H9 (cell line): ENCODE results near the gene VANGL2. TPM values are rescaled to one million over a fixed set of nuclear protein-coding genes. Genes with fewer than 3 reads are reported as not detected.
A peak's percentile ranks its signal among the peaks of the same experiment; 100 is the strongest.

Experiments
- DNase-seq: peaks from one replicate; pipeline ENCODE4 v3.0.0-alpha.2; 2017
- H2AFZ ChIP-seq: one replicate; pipeline ENCODE4 v1.6.1; 2013; ENCODE audit warnings: mild to moderate bottlenecking, low read length, control low read depth, moderate library complexity
- H2AK5ac ChIP-seq: 2 replicates; pipeline ENCODE4 v1.6.1; 2013; ENCODE audit warnings: low read length, control low read depth, mixed read lengths; ENCODE audit not compliant: insufficient read length
- H2BK120ac ChIP-seq: one replicate; pipeline ENCODE4 v1.6.1; 2013; ENCODE audit warnings: low read depth, mild to moderate bottlenecking, low read length, control low read depth, inconsistent platforms; ENCODE audit not compliant: poor library complexity, severe bottlenecking
- H2BK12ac ChIP-seq: 2 replicates; pipeline ENCODE4 v1.6.1; 2013; ENCODE audit warnings: low read length, control low read depth, mixed read lengths, low read depth; ENCODE audit not compliant: insufficient read length
- H2BK15ac ChIP-seq: 2 replicates; pipeline ENCODE4 v1.6.1; 2013; ENCODE audit warnings: low read depth, low read length, control low read depth
- H2BK20ac ChIP-seq: one replicate; pipeline ENCODE4 v1.6.1; 2013; ENCODE audit warnings: low read depth, mild to moderate bottlenecking, low read length, control low read depth, inconsistent platforms; ENCODE audit not compliant: poor library complexity, severe bottlenecking
- H2BK5ac ChIP-seq: 2 replicates; pipeline ENCODE4 v1.6.1; 2013; ENCODE audit warnings: low read length, control low read depth, mixed read lengths; ENCODE audit not compliant: insufficient read length
- H3K14ac ChIP-seq: 2 replicates; pipeline ENCODE4 v1.6.1; 2013; ENCODE audit warnings: low read length, control low read depth; ENCODE audit not compliant: insufficient read depth
- H3K18ac ChIP-seq: 2 replicates; pipeline ENCODE4 v1.6.1; 2013; ENCODE audit warnings: low read depth, mild to moderate bottlenecking, mixed read lengths, low read length, control low read depth; ENCODE audit not compliant: insufficient read length
- H3K23ac ChIP-seq: 2 replicates; pipeline ENCODE4 v1.6.1; 2013; ENCODE audit warnings: low read length, control low read depth, mixed read lengths, low read depth; ENCODE audit not compliant: insufficient read length
- H3K23me2 ChIP-seq: 2 replicates; pipeline ENCODE4 v1.6.1; 2013; ENCODE audit warnings: low read depth, mild to moderate bottlenecking, mixed read lengths, low read length, control low read depth; ENCODE audit not compliant: insufficient read length, poor library complexity, severe bottlenecking
- H3K27ac ChIP-seq: 2 replicates; pipeline ENCODE4 v1.5.1; 2013; ENCODE audit warnings: low read length, control low read depth, mixed read lengths, low read depth; ENCODE audit not compliant: insufficient read length
- H3K27me3 ChIP-seq: 2 replicates; pipeline ENCODE4 v1.6.1; 2013; ENCODE audit warnings: low read length, control low read depth, inconsistent platforms; ENCODE audit not compliant: insufficient read depth
- H3K4ac ChIP-seq: 2 replicates; pipeline ENCODE4 v1.6.1; 2013; ENCODE audit warnings: low read depth, mild to moderate bottlenecking, control low read depth, inconsistent platforms, low read length, moderate library complexity
- H3K4me1 ChIP-seq: 2 replicates; pipeline ENCODE4 v1.6.1; 2013; ENCODE audit warnings: low read length, control low read depth, inconsistent platforms; ENCODE audit not compliant: insufficient read depth
- H3K4me2 ChIP-seq: 2 replicates; pipeline ENCODE4 v1.6.1; 2013; ENCODE audit warnings: low read length, control low read depth, mixed read lengths; ENCODE audit not compliant: insufficient read length, insufficient read depth
- H3K56ac ChIP-seq: 2 replicates; pipeline ENCODE4 v1.6.1; 2013; ENCODE audit warnings: low read depth, mild to moderate bottlenecking, mixed read lengths, low read length, control low read depth; ENCODE audit not compliant: insufficient read length
- H3K79me1 ChIP-seq: 2 replicates; pipeline ENCODE4 v1.6.1; 2013; ENCODE audit warnings: low read depth, mild to moderate bottlenecking, moderate library complexity, low read length, control low read depth, inconsistent platforms; ENCODE audit not compliant: insufficient read depth, poor library complexity, severe bottlenecking
- H3K79me2 ChIP-seq: 2 replicates; pipeline ENCODE4 v1.6.1; 2013; ENCODE audit warnings: low read length, control low read depth, inconsistent platforms; ENCODE audit not compliant: insufficient read depth
- H3K9ac ChIP-seq: 2 replicates; pipeline ENCODE4 v1.6.1; 2013; ENCODE audit warnings: low read length, control low read depth, mixed read lengths; ENCODE audit not compliant: insufficient read length; ENCODE audit errors: extremely low read depth
- H3K9me3 ChIP-seq: one replicate; pipeline ENCODE4 v1.6.1; 2013; ENCODE audit warnings: low read depth, low read length, inconsistent platforms; ENCODE audit not compliant: control insufficient read depth
- H3T11ph ChIP-seq: one replicate; pipeline ENCODE4 v1.6.1; 2013; ENCODE audit warnings: mild to moderate bottlenecking, low read length, control low read depth, inconsistent platforms
- H4K20me1 ChIP-seq: one replicate; pipeline ENCODE4 v1.6.1; 2013; ENCODE audit not compliant: control insufficient read depth, insufficient read length, insufficient read depth
- H4K5ac ChIP-seq: 2 replicates; pipeline ENCODE4 v1.6.1; 2013; ENCODE audit warnings: low read depth, mild to moderate bottlenecking, mixed read lengths, low read length, control low read depth; ENCODE audit not compliant: insufficient read length
- H4K8ac ChIP-seq: replicated peaks from 2 replicates; pipeline ENCODE4 v1.6.1; 2013; ENCODE audit warnings: low read length, control low read depth, mixed read lengths, low read depth; ENCODE audit not compliant: insufficient read length
- H4K91ac ChIP-seq: 2 replicates; pipeline ENCODE4 v1.6.1; 2013; ENCODE audit warnings: low read depth, mild to moderate bottlenecking, moderate library complexity, mixed read lengths, low read length, control low read depth; ENCODE audit not compliant: insufficient read length
- H3K27ac Mint-ChIP-seq, 3 experiments: 2 replicates in 2 of 3; 3 replicates in 1 of 3; pipeline ENCODE4 v1.8.0; 2020 to 2021; ENCODE audit warnings: mixed read lengths in 3 of 3, mild to moderate bottlenecking in 1 of 3, moderate library complexity in 1 of 3
- H3K27me3 Mint-ChIP-seq: 2 replicates; pipeline ENCODE4 v1.8.0; 2021; ENCODE audit warnings: low read depth, mild to moderate bottlenecking, moderate library complexity, mixed read lengths
- H3K36me3 Mint-ChIP-seq, 3 experiments: 2 replicates in 2 of 3; 3 replicates in 1 of 3; pipeline ENCODE4 v1.8.0; 2020 to 2021; ENCODE audit warnings: low read depth in 3 of 3, mixed read lengths in 3 of 3; ENCODE audit not compliant: insufficient read depth in 1 of 3
- H3K4me1 Mint-ChIP-seq, 2 experiments: 2 replicates each; pipeline ENCODE4 v1.8.0; 2020; ENCODE audit warnings: mixed read lengths in 2 of 2
- H3K4me3 Mint-ChIP-seq, 2 experiments: 2 replicates in 1 of 2; 3 replicates in 1 of 2; pipeline ENCODE4 v1.8.0; 2020 to 2021; ENCODE audit warnings: mild to moderate bottlenecking in 2 of 2, mixed read lengths in 2 of 2, moderate library complexity in 1 of 2
- H3K9me3 Mint-ChIP-seq, 2 experiments: 2 replicates in 1 of 2; 3 replicates in 1 of 2; pipeline ENCODE4 v1.8.0; 2020; ENCODE audit warnings: mild to moderate bottlenecking in 2 of 2, mixed read lengths in 2 of 2, moderate library complexity in 1 of 2
- CTCF ChIP-seq: fragments of 200-600 bp; sonication (generic); conservative IDR thresholded peaks from 3 replicates; pipeline ENCODE4 v1.8.0; 2021; ENCODE audit warnings: antibody characterized with exemption, mild to moderate bottlenecking
- WGBS: extraction: QIAGEN DNeasy Blood & Tissue Kit; methylation state at CpG from one replicate; pipeline ENCODE4 v1.1.7; 2013; ENCODE audit warnings: missing lambda C conversion rate, low lambda C conversion rate, mixed read lengths; ENCODE audit not compliant: insufficient read length; ENCODE audit errors: extremely low coverage; 5-methylcytosine and 5-hydroxymethylcytosine counted together
- total RNA-seq: library from RNA; stranded (reverse); gene quantifications from 2 replicates; pipeline ENCODE4 v1.2.1, GENCODE V29; 2021

The VANGL2 gene
- total RNA-seq, 1 experiment from 2014 or later, result 58.5 TPM

- no peak for TF ChIP-seq CTCF
- peaks cover 4 to 22% (median 7%) of the 10 kb centered on the region in 3 experiments; a peak in 6 of 7 replicates for H3K36me3 Mint-ChIP-seq
- Histone ChIP-seq H3K14ac (no peak overlapping the region), H3K9me3 (no peaks in the 10 kb centered on the region), H3K9ac (no peak overlapping the region), H3K4me1 (peaks cover 24% of the 10 kb centered on the region), H2BK120ac (no peak overlapping the region), H3K79me1 (peaks cover 3% of the 10 kb centered on the region), H2AFZ (no peak overlapping the region), H2AK5ac (no peak overlapping the region), H3K23me2 (no peaks in the 10 kb centered on the region), H4K5ac (no peak overlapping the region), H4K91ac (no peak overlapping the region), H3K79me2 (peaks cover 9% of the 10 kb centered on the region; the same call in 1 of the 2 replicates), H3K23ac (no peak overlapping the region), H3T11ph (no peak overlapping the region), H3K27ac (no peak overlapping the region), H3K4me2 (no peak overlapping the region), H3K27me3 (no peaks in the 10 kb centered on the region), H3K56ac (no peak overlapping the region), H2BK20ac (no peak overlapping the region), H2BK12ac (no peak overlapping the region), H4K8ac (no peak overlapping the region), H3K18ac (no peak overlapping the region), H2BK5ac (no peak overlapping the region), H3K4ac (no peak overlapping the region), H2BK15ac (no peak overlapping the region), H4K20me1 (peaks cover 5% of the 10 kb centered on the region)
- WGBS, result no CpG with 5 or more reads among the region's 12 CpGs
- peak; percentile 46 for DNase-seq
- H3K4me3 Mint-ChIP-seq, result peak overlapping the region in 1 of 2 experiments; percentile 43; a peak in 2 of 5 replicates
- H3K27ac Mint-ChIP-seq, result peak overlapping the region; percentile 78 to 92 (median 90); a peak in 4 of 7 replicates
- H3K4me1 Mint-ChIP-seq, result peaks cover 80 to 82% of the 10 kb centered on the region in 2 experiments
- no peaks in the 10 kb centered on the region for H3K27me3 Mint-ChIP-seq
- H3K9me3 Mint-ChIP-seq, result no peaks in the 10 kb centered on the region
These were observed 7.8 kb downstream of the VANGL2 start for GRCh38 chr1:160407839-160408801.
